Stimulated activated naive B cell treated with anti-CD40 and anti-IgM and Interleukin-4, amounts not matched to agents 10 μg/mL and 1 μg/mL and 100 μg/mL, for 72 hours (primary cell): Measurements from ENCODE around the gene CSK.
"Not testable (repeated sequence)": the region's sequence is repeated elsewhere in the genome, so short reads cannot be mapped to it uniquely, and the experiment has no call there.

Source experiments
- ATAC-seq, 2 donors: fragments of 150-1000 bp; cut with Tn5 transposase; replicated peaks; 2 replicates each; pipeline ENCODE4 v1.10.0; 2021; ENCODE audit warnings: moderate library complexity in 1 of 2
- DNase-seq: peaks from one replicate; pipeline ENCODE4 v3.0.0; 2021
- H3K27ac Mint-ChIP-seq: one replicate; pipeline ENCODE4 v1.8.0; 2022; ENCODE audit warnings: mild to moderate bottlenecking, mixed read lengths
- H3K27me3 Mint-ChIP-seq, 2 donors: one replicate each; pipeline ENCODE4 v1.8.0; 2022; ENCODE audit warnings: mixed read lengths in 2 of 2
- H3K36me3 Mint-ChIP-seq, 2 donors: one replicate each; pipeline ENCODE4 v1.8.0; 2022; ENCODE audit warnings: mixed read lengths in 2 of 2, mild to moderate bottlenecking in 1 of 2
- H3K4me1 Mint-ChIP-seq, 2 donors: one replicate each; pipeline ENCODE4 v1.8.0; 2022; ENCODE audit warnings: mixed read lengths in 2 of 2, mild to moderate bottlenecking in 1 of 2
- H3K4me3 Mint-ChIP-seq, 2 donors: one replicate each; pipeline ENCODE4 v1.8.0; 2022; ENCODE audit warnings: mild to moderate bottlenecking in 2 of 2, mixed read lengths in 2 of 2, moderate library complexity in 1 of 2
- H3K9me3 Mint-ChIP-seq, 2 donors: one replicate each; pipeline ENCODE4 v1.8.0; 2022; ENCODE audit warnings: mixed read lengths in 2 of 2, mild to moderate bottlenecking in 1 of 2

The CSK gene

GRCh38 chr15:74777769-74778598, 3.9 kb upstream of the CSK start:
- peak overlapping the region; percentile 73 to 78 for H3K4me3 Mint-ChIP-seq
- DNase-seq, result no peak
- peaks cover 74 to 90% of the 10 kb centered on the region in 2 donors for H3K4me1 Mint-ChIP-seq
- ATAC-seq, result peak; percentile 32 to 33
- peak overlapping the region; percentile 97 for H3K27ac Mint-ChIP-seq
- H3K36me3 Mint-ChIP-seq, result peaks cover 11 to 16% of the 10 kb centered on the region in 2 donors
- no peaks in the 10 kb centered on the region for H3K27me3 Mint-ChIP-seq
- no peaks in the 10 kb centered on the region for H3K9me3 Mint-ChIP-seq

- peak overlapping the region; percentile 73 to 78 for H3K4me3 Mint-ChIP-seq
- H3K27ac Mint-ChIP-seq, result peak overlapping the region; percentile 97
- H3K27me3 Mint-ChIP-seq, result no peaks in the 10 kb centered on the region
- no peaks in the 10 kb centered on the region for H3K9me3 Mint-ChIP-seq
- H3K4me1 Mint-ChIP-seq, result peaks cover 71 to 90% of the 10 kb centered on the region in 2 donors
- ATAC-seq (no peak), DNase-seq (no peak)
- peaks cover 17 to 22% of the 10 kb centered on the region in 2 donors for H3K36me3 Mint-ChIP-seq
These were observed 3.3 kb upstream of the CSK start for GRCh38 chr15:74778599-74778970.

GRCh38 chr15:74779162-74779648, 2.7 kb upstream of the CSK start:
- Mint-ChIP-seq H3K36me3 (peaks cover 23 to 28% of the 10 kb centered on the region in 2 donors), H3K27ac (peak overlapping the region; percentile 97)

GRCh38 chr15:74780523-74781430, 1.1 kb upstream of the CSK start:
- peak overlapping the region; percentile 98 for H3K4me3 Mint-ChIP-seq
- H3K9me3 Mint-ChIP-seq, result no peaks in the 10 kb centered on the region
- H3K36me3 Mint-ChIP-seq, result peaks cover 33 to 42% of the 10 kb centered on the region in 2 donors
- peak; percentile 12 to 13 for ATAC-seq
- no peak for DNase-seq
- H3K27me3 Mint-ChIP-seq, result no peaks in the 10 kb centered on the region
- peaks cover 75 to 90% of the 10 kb centered on the region in 2 donors for H3K4me1 Mint-ChIP-seq
- peak overlapping the region; percentile 97 for H3K27ac Mint-ChIP-seq

More at GRCh38 chr15:74779162-74779648, 2.7 kb upstream of the CSK start:
- peaks cover 71 to 90% of the 10 kb centered on the region in 2 donors for H3K4me1 Mint-ChIP-seq
- H3K4me3 Mint-ChIP-seq, result peak overlapping the region; percentile 19 to 78
- DNase-seq, result no peak
- no peak for ATAC-seq
- H3K27me3 Mint-ChIP-seq, result no peaks in the 10 kb centered on the region
- H3K9me3 Mint-ChIP-seq, result no peaks in the 10 kb centered on the region

GRCh38 chr15:74782259-74783071, 585 bp downstream of the CSK start:
- DNase-seq, result no peak
- peaks cover 76 to 90% of the 10 kb centered on the region in 2 donors for H3K4me1 Mint-ChIP-seq

GRCh38 chr15:74783072-74783807, 1.4 kb downstream of the CSK start:
- ATAC-seq (peak; percentile 1), DNase-seq (no peak)
- no peaks in the 10 kb centered on the region for H3K9me3 Mint-ChIP-seq
- H3K27ac Mint-ChIP-seq, result peak overlapping the region; percentile 97
- H3K4me3 Mint-ChIP-seq, result peak overlapping the region; percentile 98
- peaks cover 42 to 61% of the 10 kb centered on the region in 2 donors for H3K36me3 Mint-ChIP-seq
- H3K27me3 Mint-ChIP-seq, result no peaks in the 10 kb centered on the region
- peaks cover 75 to 90% of the 10 kb centered on the region in 2 donors for H3K4me1 Mint-ChIP-seq

More at GRCh38 chr15:74782259-74783071, 585 bp downstream of the CSK start:
- H3K27me3 Mint-ChIP-seq, result no peaks in the 10 kb centered on the region
- H3K4me3 Mint-ChIP-seq, result peak overlapping the region; percentile 98
- H3K9me3 Mint-ChIP-seq, result no peaks in the 10 kb centered on the region
- H3K27ac Mint-ChIP-seq, result peak overlapping the region; percentile 97
- peaks cover 38 to 54% of the 10 kb centered on the region in 2 donors for H3K36me3 Mint-ChIP-seq
- ATAC-seq, result peak; percentile 7 to 12

- ATAC-seq (no peak), DNase-seq (no peak)
- peak overlapping the region; percentile 97 for H3K27ac Mint-ChIP-seq
- H3K27me3 Mint-ChIP-seq, result no peaks in the 10 kb centered on the region
- no peaks in the 10 kb centered on the region for H3K9me3 Mint-ChIP-seq
- peaks cover 73 to 90% of the 10 kb centered on the region in 2 donors for H3K4me1 Mint-ChIP-seq
- peak overlapping the region; percentile 98 for H3K4me3 Mint-ChIP-seq
- H3K36me3 Mint-ChIP-seq, result peaks cover 47 to 65% of the 10 kb centered on the region in 2 donors
These were observed 1.9 kb downstream of the CSK start for GRCh38 chr15:74783808-74784175.

GRCh38 chr15:74784426-74785193, 2.7 kb downstream of the CSK start:
- Mint-ChIP-seq H3K4me1 (peaks cover 71 to 90% of the 10 kb centered on the region in 2 donors), H3K9me3 (no peaks in the 10 kb centered on the region), H3K4me3 (peak overlapping the region; percentile 98), H3K27ac (peak overlapping the region; percentile 90), H3K36me3 (peaks cover 54 to 67% of the 10 kb centered on the region in 2 donors), H3K27me3 (no peaks in the 10 kb centered on the region)
- ATAC-seq (no peak), DNase-seq (no peak)

- DNase-seq (no peak), ATAC-seq (no peak)
- H3K27ac Mint-ChIP-seq, result peak overlapping the region; percentile 90
- peaks cover 58 to 71% of the 10 kb centered on the region in 2 donors for H3K36me3 Mint-ChIP-seq
- no peaks in the 10 kb centered on the region for H3K27me3 Mint-ChIP-seq
- H3K4me1 Mint-ChIP-seq, result peaks cover 68 to 90% of the 10 kb centered on the region in 2 donors
- H3K9me3 Mint-ChIP-seq, result no peaks in the 10 kb centered on the region
- peak overlapping the region; percentile 98 for H3K4me3 Mint-ChIP-seq
These were observed 3.5 kb downstream of the CSK start for GRCh38 chr15:74785194-74786032.

GRCh38 chr15:74786081-74786480, 4.2 kb downstream of the CSK start:
- not testable (repeated sequence) for H3K27me3 Mint-ChIP-seq, DNase-seq, ATAC-seq, H3K9me3 Mint-ChIP-seq
- Mint-ChIP-seq H3K27ac (peak overlapping the region; percentile 90), H3K4me1 (peaks cover 65 to 90% of the 10 kb centered on the region in 2 donors), H3K4me3 (peak overlapping the region; percentile 98), H3K36me3 (peaks cover 57 to 70% of the 10 kb centered on the region in 2 donors)

- ATAC-seq (no peak), DNase-seq (no peak)
- peak overlapping the region; percentile 99 for H3K27ac Mint-ChIP-seq
- H3K9me3 Mint-ChIP-seq, result no peaks in the 10 kb centered on the region
- no peaks in the 10 kb centered on the region for H3K27me3 Mint-ChIP-seq
- H3K4me3 Mint-ChIP-seq, result peak overlapping the region; percentile 98
- peaks cover 59 to 74% of the 10 kb centered on the region in 2 donors for H3K36me3 Mint-ChIP-seq
- peaks cover 65 to 90% of the 10 kb centered on the region in 2 donors for H3K4me1 Mint-ChIP-seq
These were observed 4.8 kb downstream of the CSK start for GRCh38 chr15:74786551-74787165.
